Measurements from ENCODE around the gene KRT5. TPM values are rescaled to one million over a fixed set of nuclear protein-coding genes. Genes with fewer than 3 reads are reported as not detected.

KRT5 gene
- total RNA-seq, 2 experiments from 2014 or later = 0.91 TPM; not detected in 1

DNA sequence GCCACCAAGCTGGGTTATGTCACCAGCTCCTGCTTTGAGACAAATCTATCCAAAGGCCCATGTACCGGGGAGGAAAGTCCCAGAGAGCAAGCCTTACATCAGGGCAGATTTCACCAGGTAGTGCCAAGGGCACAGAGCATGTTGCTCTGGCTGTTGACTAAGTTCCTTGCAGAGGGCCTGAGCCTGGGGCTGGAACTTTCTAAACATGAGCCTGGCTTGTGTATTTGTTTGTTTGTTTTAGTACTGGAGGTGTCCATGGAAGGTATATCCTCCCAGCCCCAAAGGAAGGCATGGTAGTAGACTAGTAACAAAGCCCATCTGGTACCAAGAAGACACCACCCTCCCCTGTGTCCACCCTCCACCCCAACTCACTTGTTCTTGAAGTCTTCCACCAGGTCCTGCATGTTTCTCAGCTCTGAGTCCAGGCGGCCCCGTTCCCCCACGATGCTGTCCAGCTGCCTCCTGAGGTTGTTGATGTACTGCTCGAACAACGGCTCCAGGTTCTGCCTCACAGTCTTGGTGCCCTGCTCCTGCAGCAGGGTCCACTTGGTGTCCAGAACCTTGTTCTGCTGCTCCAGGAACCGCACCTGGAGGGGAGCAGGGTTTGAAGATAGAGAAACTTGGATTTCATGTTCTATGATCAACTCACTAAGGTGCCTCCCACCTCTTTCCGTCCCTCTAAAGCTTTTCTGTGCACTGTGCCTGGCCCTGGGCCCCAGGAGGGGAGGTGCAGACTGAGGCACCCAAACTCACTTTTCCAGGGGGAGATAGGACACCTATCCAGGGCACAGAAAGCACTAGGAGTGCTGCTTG, 1.4 kb downstream of the KRT5 start:
- H3K4me2 ChIP-seq (ENCODE audit: low read length) = no peak overlapping the region

DNA sequence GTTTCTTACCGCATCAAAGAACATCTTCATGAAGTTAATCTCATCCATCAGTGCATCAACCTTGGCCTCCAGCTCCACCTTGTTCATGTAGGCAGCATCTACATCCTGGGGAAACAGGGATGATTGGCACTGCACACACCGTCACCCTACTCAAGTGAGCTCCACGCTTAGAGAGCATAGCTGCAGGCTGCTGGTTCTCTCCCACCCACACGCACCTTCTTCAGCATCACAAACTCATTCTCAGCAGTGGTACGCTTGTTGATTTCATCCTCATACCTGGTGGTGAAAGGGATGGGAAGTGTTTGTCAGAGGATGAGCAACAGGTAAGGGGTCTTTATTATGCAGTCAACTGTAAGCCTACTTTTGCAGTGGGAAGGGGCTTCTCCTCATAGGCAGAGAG, 2.3 kb downstream of the KRT5 start:
- intact Hi-C loops (cut with micrococcal nuclease; ENCODE audit: unreplicated experiment) = no loop called here
- ChIA-PET POLR2A (no interaction called here), CTCF (ENCODE audit: unreplicated experiment) (no interaction called here)
- no peak overlapping the region for H2AFZ ChIP-seq (ENCODE audit: low read length)
- no peak overlapping the region for H3K4me2 ChIP-seq (ENCODE audit: low read length)
- H3K9me3 ChIP-seq (ENCODE audit: low read length) = no peaks in the 10 kb centered on the region
- no peaks in the 10 kb centered on the region for H3K36me3 ChIP-seq (ENCODE audit: insufficient read depth, low read length)
- no peak for DNase-seq (ENCODE audit: low spot score)
- H4K20me1 ChIP-seq (ENCODE audit: insufficient read depth, low read length) = no peaks in the 10 kb centered on the region
- no peak overlapping the region for H3K4me3 ChIP-seq (ENCODE audit: low read depth, low read length, poor library complexity, severe bottlenecking)
- no peaks in the 10 kb centered on the region for H3K79me2 ChIP-seq (ENCODE audit: insufficient read depth, low read depth, low read length)
- no TSS peak for BruUV-seq (replicated peaks)
- H3K4me1 ChIP-seq (ENCODE audit: insufficient read depth, low read length, poor library complexity, severe bottlenecking) = no peaks in the 10 kb centered on the region
- no peaks in the 10 kb centered on the region for H3K9me2 ChIP-seq (ENCODE audit: insufficient read depth, low read length)
- TF ChIP-seq, protein P1, sequence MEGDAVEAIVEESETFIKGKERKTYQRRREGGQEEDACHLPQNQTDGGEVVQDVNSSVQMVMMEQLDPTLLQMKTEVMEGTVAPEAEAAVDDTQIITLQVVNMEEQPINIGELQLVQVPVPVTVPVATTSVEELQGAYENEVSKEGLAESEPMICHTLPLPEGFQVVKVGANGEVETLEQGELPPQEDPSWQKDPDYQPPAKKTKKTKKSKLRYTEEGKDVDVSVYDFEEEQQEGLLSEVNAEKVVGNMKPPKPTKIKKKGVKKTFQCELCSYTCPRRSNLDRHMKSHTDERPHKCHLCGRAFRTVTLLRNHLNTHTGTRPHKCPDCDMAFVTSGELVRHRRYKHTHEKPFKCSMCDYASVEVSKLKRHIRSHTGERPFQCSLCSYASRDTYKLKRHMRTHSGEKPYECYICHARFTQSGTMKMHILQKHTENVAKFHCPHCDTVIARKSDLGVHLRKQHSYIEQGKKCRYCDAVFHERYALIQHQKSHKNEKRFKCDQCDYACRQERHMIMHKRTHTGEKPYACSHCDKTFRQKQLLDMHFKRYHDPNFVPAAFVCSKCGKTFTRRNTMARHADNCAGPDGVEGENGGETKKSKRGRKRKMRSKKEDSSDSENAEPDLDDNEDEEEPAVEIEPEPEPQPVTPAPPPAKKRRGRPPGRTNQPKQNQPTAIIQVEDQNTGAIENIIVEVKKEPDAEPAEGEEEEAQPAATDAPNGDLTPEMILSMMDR (conservative IDR thresholded peaks at IDR 0.05; ENCODE audit: low read length) = no peak
- no peak for TF ChIP-seq EZH2phosphoT487 (IDR thresholded peaks at IDR 0.05; ENCODE audit: borderline replicate concordance, low read depth, low read length)
- H3K27ac ChIP-seq (ENCODE audit: low read depth, low read length, poor library complexity, severe bottlenecking) = no peak overlapping the region

More for the DNA sequence above, 1.4 kb downstream of the KRT5 start:
- intact Hi-C loops (cut with micrococcal nuclease; ENCODE audit: unreplicated experiment) = no loop called here
- H3K27ac ChIP-seq (ENCODE audit: low read depth, low read length, poor library complexity, severe bottlenecking) = no peak overlapping the region
- H2AFZ ChIP-seq (ENCODE audit: low read length) = no peak overlapping the region
- BruUV-seq (replicated peaks) = no TSS peak
- H3K4me1 ChIP-seq (ENCODE audit: insufficient read depth, low read length, poor library complexity, severe bottlenecking) = no peaks in the 10 kb centered on the region
- no peaks in the 10 kb centered on the region for H3K36me3 ChIP-seq (ENCODE audit: insufficient read depth, low read length)
- CTCF ChIA-PET (ENCODE audit: unreplicated experiment) = no interaction called here
- no peaks in the 10 kb centered on the region for H3K79me2 ChIP-seq (ENCODE audit: insufficient read depth, low read depth, low read length)
- no peak overlapping the region for H3K4me3 ChIP-seq (ENCODE audit: low read depth, low read length, poor library complexity, severe bottlenecking)
- DNase-seq (ENCODE audit: low spot score) = no peak
- POLR2A ChIA-PET = no interaction called here
- no peaks in the 10 kb centered on the region for H3K9me3 ChIP-seq (ENCODE audit: low read length)
- no peaks in the 10 kb centered on the region for H4K20me1 ChIP-seq (ENCODE audit: insufficient read depth, low read length)
- no peaks in the 10 kb centered on the region for H3K9me2 ChIP-seq (ENCODE audit: insufficient read depth, low read length)
- TF ChIP-seq EZH2phosphoT487 (IDR thresholded peaks at IDR 0.05; ENCODE audit: borderline replicate concordance, low read depth, low read length) = no peak
- TF ChIP-seq, protein P1 (conservative IDR thresholded peaks at IDR 0.05; ENCODE audit: low read length) = no peak
